GM18870 (cell line): Measurements from ENCODE around the gene CCT2.

Experiments used
- ATAC-seq: cut with Tn5 transposase; IDR thresholded peaks from one replicate; pipeline ENCODE4 v1.9.1; 2021; ENCODE audit warnings: moderate library complexity; ENCODE audit not compliant: unreplicated experiment

CCT2 gene

DNA sequence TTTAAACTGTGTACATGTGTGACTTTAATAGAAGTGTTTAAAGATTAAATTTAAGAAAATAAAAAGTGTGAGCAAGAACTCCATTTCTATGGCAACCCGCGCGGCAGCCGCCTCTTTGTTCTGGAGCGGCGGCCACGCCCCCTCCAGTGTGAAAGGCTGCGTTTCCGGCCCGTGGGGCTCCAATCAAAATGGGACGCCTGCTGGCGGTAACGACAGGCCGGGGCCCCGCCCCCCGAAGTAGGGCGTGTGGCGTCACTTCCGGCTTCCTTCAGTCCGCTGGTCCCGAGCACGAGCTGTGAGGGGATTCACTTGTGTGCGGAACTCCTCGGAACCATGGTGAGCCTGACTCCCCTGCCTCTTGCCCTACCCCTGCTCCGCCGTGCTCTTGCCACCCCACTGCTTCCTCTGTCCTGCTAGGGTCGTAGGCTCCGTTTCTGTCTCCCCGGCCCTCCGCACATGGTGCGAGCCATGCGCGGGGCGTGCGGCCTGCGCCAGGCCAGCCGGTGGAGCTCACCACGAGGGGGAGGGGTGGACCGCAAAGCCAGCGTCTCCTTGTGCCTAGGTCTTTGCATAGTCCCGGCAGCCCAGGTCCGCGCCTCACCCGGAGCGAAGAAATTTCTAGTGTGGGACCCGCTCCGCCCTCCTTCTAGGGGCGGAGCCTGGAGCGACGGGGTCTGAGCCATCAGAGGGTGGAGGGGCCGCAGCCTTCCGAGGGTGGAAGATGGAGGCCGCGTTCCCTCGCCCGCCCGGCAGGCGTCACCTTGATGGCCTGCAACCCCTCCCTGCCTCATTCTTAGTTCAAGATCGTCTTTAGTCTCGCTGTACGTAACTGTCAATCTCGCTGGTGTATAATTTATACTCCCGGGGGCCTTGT is at the start of gene CCT2:
Gene CCT2, plus strand, starts transcription at position 271 of the 874 bp plus-strand sequence. Its CDS starts 63 bp downstream, at position 334.
- peak; percentile 93 for ATAC-seq

DNA sequence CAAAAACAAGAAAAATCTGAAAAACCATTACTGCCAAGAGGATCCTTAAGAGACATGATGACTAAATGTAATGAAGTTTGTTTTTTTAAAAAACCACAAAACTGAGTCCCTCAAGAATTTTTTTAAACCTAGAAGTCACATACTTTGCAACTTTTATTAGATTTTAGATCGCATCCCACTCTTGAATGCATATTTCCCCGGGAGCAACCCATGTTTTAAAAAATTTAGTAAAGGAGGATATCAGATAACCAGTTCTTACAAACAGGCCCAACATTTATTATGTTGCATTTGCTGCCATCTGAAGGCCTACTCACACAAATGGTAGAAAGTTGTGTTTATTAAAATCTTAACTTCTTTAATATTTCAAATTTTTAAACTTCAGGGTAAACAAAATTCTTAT is 44.3 kb upstream of the CCT2 start:
- ATAC-seq, result no peak

- ATAC-seq, result no peak
These were observed 41.2 kb upstream of the CCT2 start for GRCh38 chr12:69544087-69544486.

- ATAC-seq, result no peak
These were observed 40.2 kb upstream of the CCT2 start for GRCh38 chr12:69545081-69545480.

DNA sequence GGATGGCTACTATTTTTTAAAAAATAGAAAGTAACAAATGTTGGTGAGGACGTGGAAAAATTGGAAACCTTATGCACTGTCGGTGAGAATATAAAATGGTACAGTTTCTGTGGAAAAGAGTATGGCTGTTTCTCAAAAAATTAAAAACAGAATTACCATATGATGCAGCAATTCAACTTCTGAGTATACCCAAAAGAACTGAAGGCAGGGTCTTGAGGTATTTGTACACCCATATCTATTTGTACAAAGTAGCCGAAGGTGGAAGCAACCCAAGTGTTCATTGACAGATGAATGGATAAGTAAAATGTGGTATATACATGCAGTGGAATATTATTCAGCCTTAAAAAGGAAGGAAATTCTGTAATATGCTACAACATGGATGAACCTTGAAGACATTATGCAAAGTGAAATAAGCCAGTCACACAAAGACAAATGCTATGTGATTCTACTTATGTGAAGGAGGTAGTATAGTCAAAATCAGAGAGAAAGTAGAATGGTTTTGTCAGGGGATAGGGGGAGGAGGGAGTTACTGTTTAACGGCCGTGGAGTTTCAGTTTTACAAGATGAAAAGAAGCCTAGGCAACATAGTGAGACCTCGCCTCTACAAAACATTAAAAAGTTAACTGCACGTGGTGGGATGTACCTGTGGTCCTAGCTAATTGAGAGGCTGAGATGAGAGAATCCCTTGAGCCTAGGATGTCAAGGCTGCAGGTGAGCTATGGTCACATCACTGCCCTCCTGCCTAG is 38.4 kb upstream of the CCT2 start:
- peak; percentile 90 for ATAC-seq

DNA sequence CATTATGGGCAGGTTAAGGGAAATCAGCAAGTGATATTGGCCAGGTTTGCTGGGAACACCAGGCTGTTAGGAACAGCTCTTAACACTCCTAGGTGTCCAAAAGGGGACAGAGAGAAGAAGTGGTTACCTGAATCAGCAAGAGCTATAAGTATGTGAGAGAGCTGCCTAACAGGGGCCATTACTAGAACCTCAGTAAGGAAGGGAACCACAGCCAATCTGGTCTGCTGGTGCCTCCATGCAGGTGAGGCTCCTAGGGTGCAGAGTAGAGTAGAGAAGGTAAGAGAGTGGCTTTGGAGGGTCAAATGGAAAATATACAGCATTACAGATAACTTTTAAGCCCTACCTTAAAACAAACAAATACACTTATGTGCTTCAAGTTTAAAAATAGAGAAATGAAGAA is 36.6 kb upstream of the CCT2 start:
- no peak for ATAC-seq

DNA sequence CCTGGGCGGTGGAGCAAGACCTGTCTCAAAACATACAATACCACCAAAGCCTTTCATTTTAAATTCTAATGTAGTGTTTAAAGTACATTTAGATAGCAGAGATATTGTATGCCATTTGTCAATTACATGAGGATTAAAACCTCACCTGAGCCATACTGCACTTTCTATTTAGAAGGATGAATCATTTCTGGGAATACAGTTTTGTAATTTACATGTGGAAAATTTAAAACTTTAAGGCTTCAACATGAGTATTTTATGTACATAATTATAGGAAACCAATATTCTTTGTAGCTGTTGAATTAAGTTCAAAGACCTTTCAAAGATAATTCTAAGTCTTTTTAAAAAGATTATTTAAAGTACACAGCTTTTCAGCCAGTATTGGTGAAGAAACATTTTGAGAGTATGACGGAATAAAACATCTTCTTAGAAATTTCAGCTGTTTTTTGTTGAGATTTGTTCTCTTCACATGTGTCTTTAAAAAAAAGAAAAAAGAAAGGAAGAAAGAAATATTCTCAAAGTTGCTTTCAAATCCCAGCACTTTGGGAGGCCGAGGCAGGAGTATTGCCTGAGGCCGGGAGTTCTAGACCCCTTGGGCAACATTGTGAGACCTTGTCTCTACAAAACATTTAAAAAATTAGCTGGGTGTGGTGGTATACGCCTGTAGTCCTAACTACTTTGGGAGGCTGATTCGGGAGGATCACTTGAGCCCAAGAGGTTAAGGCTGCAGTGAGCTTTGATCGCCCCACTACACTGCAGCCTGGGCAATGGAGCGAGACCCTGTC is 34.5 kb upstream of the CCT2 start:
- no peak for ATAC-seq

DNA sequence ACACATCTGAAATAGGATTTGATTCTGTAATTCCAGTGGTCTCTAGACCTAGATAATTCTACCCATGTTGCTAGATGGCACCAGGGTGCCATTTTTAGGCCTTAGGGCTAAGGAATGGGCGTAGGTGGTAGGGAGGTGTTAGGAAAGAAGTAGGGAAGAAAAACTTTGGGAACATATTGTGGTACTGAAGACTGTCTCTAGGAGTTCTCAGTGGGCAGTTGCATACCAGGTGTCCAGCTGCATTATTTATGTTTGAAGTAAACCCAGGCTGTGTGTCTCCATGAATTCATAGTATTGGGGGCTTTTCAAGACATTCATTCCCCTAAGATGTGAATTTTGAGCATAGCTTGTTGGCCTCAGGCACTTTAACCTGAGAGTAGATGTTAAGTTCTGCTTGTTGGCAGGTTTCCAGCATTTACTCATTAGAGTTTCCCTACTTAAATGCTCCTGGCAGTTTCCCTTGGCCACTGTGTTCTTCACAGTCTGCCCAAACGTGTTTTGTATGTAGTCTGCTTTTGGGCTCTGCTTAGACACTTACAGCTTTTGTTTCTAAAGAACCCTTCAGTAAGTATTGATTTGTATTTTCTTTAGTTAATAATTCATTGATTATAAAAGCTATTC is 31.5 kb upstream of the CCT2 start:
- no peak for ATAC-seq

- no peak for ATAC-seq
These were observed 29.8 kb upstream of the CCT2 start for GRCh38 chr12:69555461-69555860.

DNA sequence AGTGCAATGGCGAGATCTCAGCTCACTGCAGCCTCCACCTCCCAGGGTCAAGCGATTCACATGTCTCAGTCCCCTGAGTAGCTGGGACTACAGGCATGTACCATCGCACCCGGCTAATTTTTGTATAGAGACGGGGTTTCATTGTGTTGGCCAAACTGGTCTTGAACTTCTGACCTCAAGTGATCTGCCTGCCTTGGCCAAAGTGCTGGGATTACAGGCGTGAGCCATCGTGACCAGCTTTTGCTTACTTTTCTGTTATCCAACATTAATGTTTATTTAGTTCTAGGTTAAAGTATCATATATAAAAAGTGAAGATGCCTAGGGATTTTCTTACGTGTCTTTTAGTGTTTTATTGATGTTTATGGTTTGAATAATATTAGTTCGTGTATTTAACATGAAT is 28.9 kb upstream of the CCT2 start:
- ATAC-seq, result no peak

DNA sequence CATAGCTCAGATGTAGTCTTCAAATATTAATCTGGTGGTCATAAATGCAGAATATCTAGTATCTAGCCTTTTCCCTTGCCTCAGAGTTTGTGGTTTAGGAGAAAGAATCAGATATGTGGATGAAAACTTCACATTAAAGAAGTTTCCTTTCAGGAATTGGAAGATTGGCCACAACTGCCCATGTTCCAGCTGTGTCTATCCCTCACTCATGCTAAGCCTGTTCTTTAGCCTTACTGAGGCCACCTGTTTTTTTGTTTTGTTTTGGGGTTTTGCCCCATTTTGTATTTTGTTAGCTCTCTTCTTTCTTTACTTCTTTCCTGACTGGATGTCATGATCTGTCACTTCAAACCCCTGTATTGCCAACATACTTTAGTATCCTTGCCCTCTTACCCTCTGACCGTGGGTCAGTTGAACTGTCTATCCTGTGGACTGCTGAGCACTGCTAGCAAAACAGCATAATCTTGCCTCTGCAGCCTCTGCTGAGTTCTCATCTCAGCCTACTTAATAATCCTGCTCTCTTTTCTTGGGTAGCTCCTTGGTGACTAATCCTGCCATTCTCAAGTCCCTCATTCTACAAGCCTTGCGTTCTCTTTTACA is 22.0 kb upstream of the CCT2 start:
- no peak for ATAC-seq

DNA sequence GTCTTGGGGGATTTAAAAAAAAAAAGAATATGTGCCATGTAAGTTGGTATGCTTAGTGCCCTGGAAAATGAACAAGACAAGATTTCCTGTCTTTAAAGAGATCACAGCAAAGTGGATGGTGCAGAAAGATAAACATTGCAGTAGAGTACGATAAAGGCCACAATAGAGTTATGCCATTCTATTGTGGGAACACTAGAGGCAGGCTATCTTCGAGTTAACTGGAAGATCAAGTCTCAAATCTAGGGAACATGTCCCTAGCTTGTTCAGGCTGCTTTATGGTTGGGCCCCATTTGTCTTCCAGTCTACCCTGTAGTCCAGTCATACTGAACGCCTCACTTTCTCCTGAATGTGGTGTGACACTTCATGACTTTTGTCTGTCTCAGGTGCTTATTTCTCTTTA is 18.7 kb upstream of the CCT2 start:
- ATAC-seq, result no peak

GRCh38 chr12:69569236-69569635 is 16.0 kb upstream of the CCT2 start:
- ATAC-seq, result no peak

- ATAC-seq, result no peak
These were observed 15.2 kb upstream of the CCT2 start for GRCh38 chr12:69570000-69570516.

- ATAC-seq, result peak; percentile 61
These were observed 14.5 kb upstream of the CCT2 start for GRCh38 chr12:69570545-69571399.

DNA sequence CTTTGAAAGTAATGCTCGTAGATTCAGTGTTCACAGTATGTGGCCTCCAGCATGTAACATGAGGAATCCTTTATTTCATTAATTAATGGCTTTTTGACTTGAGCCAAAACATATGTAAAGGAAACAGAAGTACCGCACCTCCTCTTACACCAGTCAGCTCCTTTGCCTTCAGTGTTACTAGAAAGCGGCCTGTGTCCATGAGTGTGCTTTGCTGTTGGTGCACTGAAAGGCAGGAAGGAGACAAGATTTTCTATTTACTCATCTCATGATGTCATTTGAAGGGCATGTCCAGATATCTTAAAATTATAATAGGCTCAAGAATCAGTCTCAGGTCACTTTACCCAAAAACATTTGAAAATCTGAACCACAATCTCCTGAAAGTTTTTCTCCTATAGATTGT is 9.9 kb upstream of the CCT2 start:
- no peak for ATAC-seq

DNA sequence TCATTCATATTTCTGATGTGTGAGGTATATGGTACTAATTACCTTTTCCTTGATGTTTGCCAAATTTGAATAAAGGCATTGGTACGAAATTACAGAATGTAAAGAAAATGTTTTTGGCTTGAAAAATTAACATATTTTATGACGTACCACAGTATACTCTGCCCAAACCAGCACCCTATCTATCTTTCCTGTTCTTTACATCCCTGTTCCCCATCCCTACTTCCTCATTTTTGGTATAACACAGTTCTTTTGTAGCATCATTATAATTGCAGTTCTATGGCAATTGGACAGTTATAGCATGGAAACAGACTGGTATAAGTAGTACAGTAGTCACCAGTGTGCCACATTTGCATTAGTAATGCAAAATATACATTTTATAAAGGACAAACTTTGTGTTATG is 7.0 kb upstream of the CCT2 start:
- no peak for ATAC-seq

DNA sequence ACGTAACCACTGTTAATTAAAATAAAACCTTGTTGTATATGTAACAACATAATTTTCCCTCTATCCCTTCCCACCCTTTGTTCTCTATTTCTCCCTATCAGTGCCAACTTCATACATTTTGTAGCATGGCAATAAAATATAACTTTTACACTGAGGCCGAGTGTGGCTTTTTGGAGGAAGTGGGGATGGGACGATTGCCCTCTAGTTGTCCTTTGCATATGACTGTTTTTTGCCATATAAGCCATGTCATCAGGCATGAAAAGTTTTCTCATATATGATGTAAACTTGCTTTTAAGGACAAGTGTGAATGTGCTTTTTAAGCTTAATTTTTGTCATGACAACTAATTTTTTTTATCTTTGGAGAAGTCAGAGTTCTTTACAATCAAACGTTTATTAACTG is 6.2 kb upstream of the CCT2 start:
- ATAC-seq, result no peak

GRCh38 chr12:69580074-69580473 is 5.2 kb upstream of the CCT2 start:
- ATAC-seq, result no peak
